GM12878 (cell line): ENCODE data around the gene POT1. TPM values are rescaled to one million over a fixed set of nuclear protein-coding genes. Genes with fewer than 3 reads are reported as not detected.

Source experiments
- ATAC-seq: fragments of 200-7000 bp; cut with Tn5 transposase; 3 replicates; pipeline ENCODE4 v1.9.1; 2020; ENCODE audit warnings: mild to moderate bottlenecking, moderate library complexity
- BruUV-seq: library from RNA; stranded (reverse); fragments of 400-500 nt; replicated peaks from 2 replicates; lab custom pipeline; 2021; lab: Mats Ljungman, UMichigan
- CTCF ChIA-PET: fragments of 300-600 bp; sonication (Branson Sonifier 250); formaldehyde crosslinking; extraction: SDS; loops from one replicate; lab custom pipeline; 2021; ENCODE audit warnings: inconsistent platforms; lab: Yijun Ruan, JAX
- POLR2A ChIA-PET: fragments of 350-600 bp; formaldehyde crosslinking; extraction: SDS; loops from one replicate; lab custom pipeline; 2021; ENCODE audit warnings: inconsistent platforms; lab: Charles Lee
- RAD21 ChIA-PET: fragments of 300-600 bp; sonication (Branson Sonifier 250); formaldehyde crosslinking; loops from one replicate; lab custom pipeline; 2023; ENCODE audit warnings: antibody characterized with exemption; ENCODE audit not compliant: unreplicated experiment; lab: Charles Lee
- SMC1A ChIA-PET: fragments of 300-600 bp; sonication (Branson Sonifier 250); formaldehyde crosslinking; loops from one replicate; lab custom pipeline; 2023; ENCODE audit not compliant: unreplicated experiment, uncharacterized antibody; lab: Charles Lee
- DNase-seq: peaks from one replicate; pipeline ENCODE4 v3.0.0-alpha.2; 2011; ENCODE audit warnings: low read depth, low spot score
- FAIRE-seq: peaks from 3 replicates; lab custom pipeline; 2011; peaks lifted over from hg19 to GRCh38; lab: Jason Lieb, UNC
- H2AFZ ChIP-seq: 2 replicates; pipeline ENCODE4 v1.6.0; 2011; ENCODE audit warnings: low read depth, low read length, control low read depth; ENCODE audit not compliant: control insufficient read depth
- H3K27ac ChIP-seq: 2 replicates; pipeline ENCODE4 v1.5.1; 2011; ENCODE audit warnings: control low read depth; ENCODE audit not compliant: control insufficient read depth, insufficient read depth
- H3K27me3 ChIP-seq, 2 experiments: replicated peaks in 1 of 2; 2 replicates each; pipeline versions ENCODE4 v1.6.0 to v1.6.1; 2011; ENCODE audit warnings: low read length in 1 of 2; ENCODE audit not compliant: control insufficient read depth in 2 of 2, insufficient read depth in 2 of 2
- H3K36me3 ChIP-seq, 2 experiments: 2 replicates each; pipeline ENCODE4 v1.5.1; 2011; ENCODE audit warnings: low read length in 1 of 2; ENCODE audit not compliant: control insufficient read depth in 2 of 2, insufficient read depth in 2 of 2
- H3K4me1 ChIP-seq: 2 replicates; pipeline ENCODE4 v1.6.1; 2011; ENCODE audit warnings: mild to moderate bottlenecking, low read length, moderate library complexity, mixed read lengths; ENCODE audit not compliant: control insufficient read depth, insufficient read depth
- H3K4me2 ChIP-seq: 2 replicates; pipeline ENCODE4 v1.6.0; 2011; ENCODE audit warnings: control low read depth; ENCODE audit not compliant: control insufficient read depth, insufficient read depth
- H3K4me3 ChIP-seq: fragments of 200-600 bp; sonication (generic); 2 replicates; pipeline ENCODE4 v1.5.1; 2016
- H3K79me2 ChIP-seq: 2 replicates; pipeline ENCODE4 v1.6.0; 2011; ENCODE audit warnings: low read length; ENCODE audit not compliant: control insufficient read depth, insufficient read depth
- H3K9ac ChIP-seq: 2 replicates; pipeline ENCODE4 v1.8.0; 2011; ENCODE audit warnings: low read length, control low read depth, mixed read lengths; ENCODE audit not compliant: control insufficient read depth, insufficient read depth
- H3K9me3 ChIP-seq: replicated peaks from 3 replicates; pipeline ENCODE4 v1.5.1; 2011; ENCODE audit warnings: mild to moderate bottlenecking, low read length; ENCODE audit not compliant: control insufficient read depth, insufficient read depth
- H4K20me1 ChIP-seq: 2 replicates; pipeline ENCODE4 v1.6.0; 2011; ENCODE audit not compliant: control insufficient read depth, insufficient read depth
- ASH2L ChIP-seq: fragments of 300-600, 200-600 bp; sonication (generic); IDR thresholded peaks from 2 replicates; pipeline ENCODE4 v1.6.1; 2017; ENCODE audit warnings: low read depth, mild to moderate bottlenecking, borderline replicate concordance
- BCL11A ChIP-seq: IDR thresholded peaks from 2 replicates; pipeline ENCODE4 v1.6.1; 2011; ENCODE audit warnings: low read depth, low read length
- BMI1 ChIP-seq: fragments of 450-650 bp; IDR thresholded peaks from 2 replicates; pipeline ENCODE4 v1.6.1; 2016; ENCODE audit warnings: mild to moderate bottlenecking, moderate library complexity, borderline replicate concordance
- EED ChIP-seq: sonication (generic); IDR thresholded peaks from 2 replicates; pipeline ENCODE4 v1.6.1; 2016; ENCODE audit warnings: antibody characterized with exemption, low read depth
- MYC ChIP-seq: IDR thresholded peaks from 2 replicates; pipeline ENCODE4 v1.6.1; 2011; ENCODE audit warnings: mild to moderate bottlenecking, low read length, moderate library complexity, inconsistent platforms; ENCODE audit not compliant: insufficient read depth, insufficient replicate concordance, insufficient read length, severe bottlenecking
- NFXL1 ChIP-seq: fragments of 450-650 bp; IDR thresholded peaks from 2 replicates; pipeline ENCODE4 v1.6.1; 2017; ENCODE audit warnings: antibody characterized with exemption, mild to moderate bottlenecking, borderline replicate concordance
- POLR2A ChIP-seq: IDR thresholded peaks from 2 replicates; pipeline ENCODE4 v1.6.1; 2011; ENCODE audit warnings: low read depth, mild to moderate bottlenecking, low read length
- RELB ChIP-seq: fragments of 450-650 bp; IDR thresholded peaks from 2 replicates; pipeline ENCODE4 v1.6.1; 2017; ENCODE audit warnings: low read depth, mild to moderate bottlenecking, moderate library complexity
- RFX5 ChIP-seq: IDR thresholded peaks from 2 replicates; pipeline ENCODE4 v1.6.1; 2011; ENCODE audit warnings: low read depth, low read length, improper control_type of control experiment
- SMAD1 ChIP-seq: fragments of 450-650 bp; IDR thresholded peaks from 2 replicates; pipeline ENCODE4 v1.6.1; 2018; ENCODE audit warnings: mild to moderate bottlenecking, low read depth; ENCODE audit not compliant: partially characterized antibody
- SREBF2 ChIP-seq: IDR thresholded peaks from 2 replicates; pipeline ENCODE4 v1.6.1; 2012; ENCODE audit warnings: mild to moderate bottlenecking, low read length
- YY1 ChIP-seq: IDR thresholded peaks from 2 replicates; pipeline ENCODE4 v1.6.1; 2011; ENCODE audit warnings: low read depth, mild to moderate bottlenecking, low read length
- ZNF217 ChIP-seq: fragments of 450-650 bp; IDR thresholded peaks from 2 replicates; pipeline ENCODE4 v1.6.1; 2017; ENCODE audit warnings: antibody characterized with exemption, mild to moderate bottlenecking
- WGBS: methylation state at CpG from one replicate; pipeline ENCODE4 v1.1.6; 2016; ENCODE audit warnings: low lambda C conversion rate; ENCODE audit not compliant: insufficient replicate concordance, insufficient coverage; ENCODE audit errors: missing lambda C conversion rate; 5-methylcytosine and 5-hydroxymethylcytosine counted together
- in situ Hi-C: fragments of 300-500 bp; cut with MboI; formaldehyde crosslinking; loops from 9 replicates; pipeline ENCODE4 v1.14.3; 2018; ENCODE audit warnings: mixed read lengths
- intact Hi-C: fragments of 100-400 bp; cut with micrococcal nuclease; formaldehyde crosslinking; loops from one replicate; pipeline ENCODE4 v1.14.2; 2022; ENCODE audit not compliant: unreplicated experiment
- polyA plus RNA-seq, 11 experiments: library from polyadenylated mRNA; depleted of rRNA in 4 of 11; unstranded in 6 of 11; stranded (reverse) in 5 of 11; fragments of >200 nt; fragmentation: Nextera tagmentation in 4 of 11; fragmentation: Illumina TruSeq in 1 of 11; extraction: Ambion mirVana in 4 of 11; extraction: Trizol in 1 of 11; gene quantifications; 1 replicate in 1 of 11; 2 replicates in 10 of 11; pipeline versions ENCODE4 v1.2.1 to v1.2.3, GENCODE V29; 2011 to 2016; ENCODE audit warnings: inconsistent platforms in 2 of 11, missing spikeins in 2 of 11, low read depth in 1 of 11
- total RNA-seq, 4 experiments: library from RNA; depleted of rRNA in 3 of 4; stranded (reverse); fragments of >200 nt in 3 of 4; fragmentation: Illumina TruSeq in 1 of 4; extraction: Trizol in 1 of 4; gene quantifications; 2 replicates each; pipeline versions ENCODE4 v1.2.1 to v1.2.3, GENCODE V29; 2013 to 2021
- TF ChIP-seq, protein P1 (sequence below): fragments of 450-650 bp; IDR thresholded peaks from 2 replicates; pipeline ENCODE4 v1.6.1; 2018; ENCODE audit warnings: mild to moderate bottlenecking, low read depth, moderate library complexity; ENCODE audit not compliant: partially characterized antibody

POT1 gene
- total and polyA plus RNA-seq, 10 of the 15 experiments (the other 5 are each of a cell fraction or from before 2014, with no cell fraction given) = 16.3 to 87.0 (median 33.9) TPM

DNA sequence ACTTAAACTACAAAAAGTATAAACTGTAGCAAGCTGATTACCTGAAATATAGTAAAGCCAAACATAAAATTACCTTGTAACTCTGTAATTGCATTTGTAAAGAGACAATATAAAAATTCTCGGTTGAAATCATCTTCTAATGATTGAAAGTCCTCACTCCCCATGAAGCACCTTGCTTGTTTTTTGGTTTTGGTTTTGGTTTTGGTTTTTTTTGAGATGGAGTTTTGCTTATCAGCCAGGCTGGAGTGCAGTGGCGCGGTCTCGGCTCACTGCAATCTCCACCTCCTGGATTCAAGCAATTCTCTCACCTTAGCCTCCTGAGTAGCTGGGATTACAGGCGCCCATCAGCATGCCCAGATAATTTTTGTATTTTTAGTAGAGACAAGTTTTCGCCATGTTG, 130.2 kb downstream of the POT1 start:
- H3K4me2 ChIP-seq = no peak overlapping the region
- no peaks in the 10 kb centered on the region for H3K27me3 ChIP-seq
- in situ Hi-C loops = no loop called here
- TF ChIP-seq MYC = no peak
- TF ChIP-seq RFX5 = no peak
- TF ChIP-seq YY1 = no peak
- TF ChIP-seq SMAD1 = no peak
- no peak for TF ChIP-seq ASH2L
- TF ChIP-seq, all 136 proteins: peak for 0
- intact Hi-C loops = no loop called here
- 86% methylated on average over 6 of the region's 6 CpGs for WGBS
- no peak for ATAC-seq
- BruUV-seq = no TSS peak
- Histone ChIP-seq H3K27ac (no peak overlapping the region), H3K79me2 (no peaks in the 10 kb centered on the region), H3K9me3 (no peaks in the 10 kb centered on the region), H3K4me3 (no peak overlapping the region), H3K4me1 (no peaks in the 10 kb centered on the region), H3K36me3 (no peaks in the 10 kb centered on the region), H4K20me1 (no peaks in the 10 kb centered on the region), H2AFZ (no peak overlapping the region), H3K9ac (no peak overlapping the region)
- FAIRE-seq = no peak
- DNase-seq = no peak
- ChIA-PET SMC1A (no interaction called here), CTCF (interaction anchor here (1.2 kb wide), 1 partner anchor 56 kb away, joined by 3 read pairs; no protein-coding TSS in a partner anchor), POLR2A (no interaction called here), RAD21 (no interaction called here)

DNA sequence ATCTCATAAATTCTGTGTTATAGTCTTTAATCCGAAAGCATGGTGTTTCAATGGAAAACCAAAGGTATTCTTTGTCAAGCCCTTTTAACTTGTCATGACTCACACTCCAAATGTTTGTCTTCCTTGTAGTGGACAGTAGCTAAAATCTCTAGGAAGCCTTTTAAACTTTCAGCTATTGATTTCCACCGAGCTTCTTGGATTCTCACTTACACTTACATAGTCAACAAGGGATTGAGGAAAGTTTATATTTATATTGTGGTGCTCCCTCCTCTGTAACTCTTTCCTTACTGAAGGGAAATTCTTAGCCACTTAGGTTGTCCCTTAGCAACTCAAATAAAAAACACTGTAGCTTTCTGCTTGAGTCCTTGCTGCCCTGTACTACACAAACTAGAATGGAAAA, 132.9 kb downstream of the POT1 start:
- DNase-seq (no peak), FAIRE-seq (no peak), ATAC-seq (no peak)
- Histone ChIP-seq H3K27ac (no peak overlapping the region), H3K9me3 (no peaks in the 10 kb centered on the region), H3K9ac (no peak overlapping the region), H3K4me3 (no peak overlapping the region), H3K27me3 (no peaks in the 10 kb centered on the region), H3K4me2 (no peak overlapping the region), H3K36me3 (no peaks in the 10 kb centered on the region), H3K4me1 (no peaks in the 10 kb centered on the region), H4K20me1 (no peaks in the 10 kb centered on the region), H2AFZ (no peak overlapping the region), H3K79me2 (no peaks in the 10 kb centered on the region)
- BruUV-seq = no TSS peak
- in situ Hi-C loops (no loop called here), intact Hi-C loops (no loop called here)
- ChIA-PET SMC1A (no interaction called here), RAD21 (no interaction called here), POLR2A (no interaction called here), CTCF (interaction anchor here (1.5 kb wide), 1 partner anchor 10 kb away, joined by 3 read pairs; no protein-coding TSS in a partner anchor)
- WGBS = 21% methylated on average over 2 of the region's 2 CpGs
- TF ChIP-seq EED = no peak
- TF ChIP-seq ZNF217 = no peak
- TF ChIP-seq RELB = no peak
- no peak for TF ChIP-seq NFXL1
- no peak for TF ChIP-seq BMI1
- TF ChIP-seq, protein P1, sequence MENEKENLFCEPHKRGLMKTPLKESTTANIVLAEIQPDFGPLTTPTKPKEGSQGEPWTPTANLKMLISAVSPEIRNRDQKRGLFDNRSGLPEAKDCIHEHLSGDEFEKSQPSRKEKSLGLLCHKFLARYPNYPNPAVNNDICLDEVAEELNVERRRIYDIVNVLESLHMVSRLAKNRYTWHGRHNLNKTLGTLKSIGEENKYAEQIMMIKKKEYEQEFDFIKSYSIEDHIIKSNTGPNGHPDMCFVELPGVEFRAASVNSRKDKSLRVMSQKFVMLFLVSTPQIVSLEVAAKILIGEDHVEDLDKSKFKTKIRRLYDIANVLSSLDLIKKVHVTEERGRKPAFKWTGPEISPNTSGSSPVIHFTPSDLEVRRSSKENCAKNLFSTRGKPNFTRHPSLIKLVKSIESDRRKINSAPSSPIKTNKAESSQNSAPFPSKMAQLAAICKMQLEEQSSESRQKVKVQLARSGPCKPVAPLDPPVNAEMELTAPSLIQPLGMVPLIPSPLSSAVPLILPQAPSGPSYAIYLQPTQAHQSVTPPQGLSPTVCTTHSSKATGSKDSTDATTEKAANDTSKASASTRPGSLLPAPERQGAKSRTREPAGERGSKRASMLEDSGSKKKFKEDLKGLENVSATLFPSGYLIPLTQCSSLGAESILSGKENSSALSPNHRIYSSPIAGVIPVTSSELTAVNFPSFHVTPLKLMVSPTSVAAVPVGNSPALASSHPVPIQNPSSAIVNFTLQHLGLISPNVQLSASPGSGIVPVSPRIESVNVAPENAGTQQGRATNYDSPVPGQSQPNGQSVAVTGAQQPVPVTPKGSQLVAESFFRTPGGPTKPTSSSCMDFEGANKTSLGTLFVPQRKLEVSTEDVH = no peak
- TF ChIP-seq SREBF2 = no peak
- TF ChIP-seq POLR2A = no peak
- TF ChIP-seq BCL11A = no peak
